DND-41 (cell line): Measurements from ENCODE around the gene SMCO1.

Experiments
- EZH2 ChIP-seq: IDR thresholded peaks from 3 replicates; pipeline ENCODE4 v1.6.1; 2012; ENCODE audit warnings: borderline replicate concordance, low read depth, mild to moderate bottlenecking, moderate library complexity, low read length, inconsistent platforms; ENCODE audit not compliant: severe bottlenecking
- TF ChIP-seq, protein P1 (sequence below): IDR thresholded peaks from 2 replicates; pipeline ENCODE4 v1.5.1; 2012; ENCODE audit warnings: borderline replicate concordance, low read length, moderate library complexity, mild to moderate bottlenecking; ENCODE audit not compliant: poor library complexity, severe bottlenecking; ENCODE audit errors: extremely low read depth

- TF ChIP-seq, protein P1, sequence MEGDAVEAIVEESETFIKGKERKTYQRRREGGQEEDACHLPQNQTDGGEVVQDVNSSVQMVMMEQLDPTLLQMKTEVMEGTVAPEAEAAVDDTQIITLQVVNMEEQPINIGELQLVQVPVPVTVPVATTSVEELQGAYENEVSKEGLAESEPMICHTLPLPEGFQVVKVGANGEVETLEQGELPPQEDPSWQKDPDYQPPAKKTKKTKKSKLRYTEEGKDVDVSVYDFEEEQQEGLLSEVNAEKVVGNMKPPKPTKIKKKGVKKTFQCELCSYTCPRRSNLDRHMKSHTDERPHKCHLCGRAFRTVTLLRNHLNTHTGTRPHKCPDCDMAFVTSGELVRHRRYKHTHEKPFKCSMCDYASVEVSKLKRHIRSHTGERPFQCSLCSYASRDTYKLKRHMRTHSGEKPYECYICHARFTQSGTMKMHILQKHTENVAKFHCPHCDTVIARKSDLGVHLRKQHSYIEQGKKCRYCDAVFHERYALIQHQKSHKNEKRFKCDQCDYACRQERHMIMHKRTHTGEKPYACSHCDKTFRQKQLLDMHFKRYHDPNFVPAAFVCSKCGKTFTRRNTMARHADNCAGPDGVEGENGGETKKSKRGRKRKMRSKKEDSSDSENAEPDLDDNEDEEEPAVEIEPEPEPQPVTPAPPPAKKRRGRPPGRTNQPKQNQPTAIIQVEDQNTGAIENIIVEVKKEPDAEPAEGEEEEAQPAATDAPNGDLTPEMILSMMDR = no peak
- TF ChIP-seq EZH2 = no peak
Observed at GRCh38 chr3:196506687-196507086, 8.5 kb downstream of the SMCO1 start.
